Measurements from ENCODE around the gene COL24A1. TPM values are rescaled to one million over a fixed set of nuclear protein-coding genes. Genes with fewer than 3 reads are reported as not detected.
"Not testable (repeated sequence)": the region's sequence is repeated elsewhere in the genome, so short reads cannot be mapped to it uniquely, and the experiment has no call there.

COL24A1 gene
- total and polyA plus RNA-seq, 2 donors from 2014 or later, result 0.47 to 0.54 TPM

- FAIRE-seq, result no peak
- TF ChIP-seq CTCF (IDR thresholded peaks at IDR 0.05; ENCODE audit: borderline replicate concordance, extremely low read depth, insufficient read depth), result no peak
- H3K4me1 ChIP-seq (ENCODE audit: control insufficient read depth in 2 of 3, insufficient read depth in 2 of 3, low read depth in 1 of 3, low read length in 3 of 3), result no peaks in the 10 kb centered on the region
- H3K9ac ChIP-seq (ENCODE audit: low read length in 3 of 3), result no peak overlapping the region
- H3K4me3 ChIP-seq (ENCODE audit: low read length in 3 of 3), result no peak overlapping the region
- H3K27me3 ChIP-seq (ENCODE audit: control insufficient read depth, insufficient read depth, low read length), result no peaks in the 10 kb centered on the region
- peak in 2 of 5 donors; percentile 5 to 34 for DNase-seq
- no peaks in the 10 kb centered on the region for H3K36me3 ChIP-seq (ENCODE audit: control insufficient read depth in 2 of 3, insufficient read depth in 3 of 3, low read length in 3 of 3)
- H3K27ac ChIP-seq (ENCODE audit: low read depth in 2 of 2, low read length in 2 of 2), result no peak overlapping the region
- no peaks in the 10 kb centered on the region for H3K9me3 ChIP-seq (ENCODE audit: control insufficient read depth in 2 of 3, insufficient read depth in 1 of 3, low read length in 3 of 3)
- intact Hi-C loops (cut with DNase I), result no loop called here
Observed at GRCh38 chr1:85975912-85976371, 180.6 kb downstream of the COL24A1 start.

- H3K27me3 ChIP-seq (ENCODE audit: control insufficient read depth, insufficient read depth, low read length), result no peaks in the 10 kb centered on the region
- DNase-seq (no peak), FAIRE-seq (no peak)
- intact Hi-C loops (cut with DNase I), result no loop called here
- H3K9ac ChIP-seq (ENCODE audit: low read length in 3 of 3), result no peak overlapping the region
- no peak for TF ChIP-seq CTCF (IDR thresholded peaks at IDR 0.05; ENCODE audit: borderline replicate concordance, extremely low read depth, insufficient read depth)
- H3K9me3 ChIP-seq (ENCODE audit: control insufficient read depth in 2 of 3, insufficient read depth in 1 of 3, low read length in 3 of 3), result no peaks in the 10 kb centered on the region
- no peak overlapping the region for H3K4me3 ChIP-seq (ENCODE audit: low read length in 3 of 3)
- no peak overlapping the region for H3K27ac ChIP-seq (ENCODE audit: low read depth in 2 of 2, low read length in 2 of 2)
- no peaks in the 10 kb centered on the region for H3K4me1 ChIP-seq (ENCODE audit: control insufficient read depth in 2 of 3, insufficient read depth in 2 of 3, low read depth in 1 of 3, low read length in 3 of 3)
- H3K36me3 ChIP-seq (ENCODE audit: control insufficient read depth in 2 of 3, insufficient read depth in 3 of 3, low read length in 3 of 3), result no peaks in the 10 kb centered on the region
Observed at GRCh38 chr1:85962457-85962856, 194.1 kb downstream of the COL24A1 start.

- intact Hi-C loops (cut with DNase I), result no loop called here
- no peak for FAIRE-seq
- Histone ChIP-seq H3K9me3 (ENCODE audit: control insufficient read depth in 2 of 3, insufficient read depth in 1 of 3, low read length in 3 of 3) (no peaks in the 10 kb centered on the region), H3K9ac (ENCODE audit: low read length in 3 of 3) (no peak overlapping the region), H3K27ac (ENCODE audit: low read depth in 2 of 2, low read length in 2 of 2) (no peak overlapping the region), H3K36me3 (ENCODE audit: control insufficient read depth in 2 of 3, insufficient read depth in 3 of 3, low read length in 3 of 3) (no peaks in the 10 kb centered on the region), H3K4me3 (ENCODE audit: low read length in 3 of 3) (no peak overlapping the region), H3K27me3 (ENCODE audit: control insufficient read depth, insufficient read depth, low read length) (no peaks in the 10 kb centered on the region), H3K4me1 (ENCODE audit: control insufficient read depth in 2 of 3, insufficient read depth in 2 of 3, low read depth in 1 of 3, low read length in 3 of 3) (no peaks in the 10 kb centered on the region)
- no peak for TF ChIP-seq CTCF (IDR thresholded peaks at IDR 0.05; ENCODE audit: borderline replicate concordance, extremely low read depth, insufficient read depth)
- DNase-seq, result no peak
Observed at GRCh38 chr1:85957760-85958159, 198.8 kb downstream of the COL24A1 start.

GRCh38 chr1:85955218-85955617 lies 201.4 kb downstream of the COL24A1 start:
- FAIRE-seq; H3K9ac ChIP-seq (ENCODE audit: low read length in 3 of 3); H3K4me3 ChIP-seq (ENCODE audit: low read length in 3 of 3); H3K27me3 ChIP-seq (ENCODE audit: control insufficient read depth, insufficient read depth, low read length); intact Hi-C loops (cut with DNase I); H3K36me3 ChIP-seq (ENCODE audit: control insufficient read depth in 2 of 3, insufficient read depth in 3 of 3, low read length in 3 of 3); H3K9me3 ChIP-seq (ENCODE audit: control insufficient read depth in 2 of 3, insufficient read depth in 1 of 3, low read length in 3 of 3); H3K4me1 ChIP-seq (ENCODE audit: control insufficient read depth in 2 of 3, insufficient read depth in 2 of 3, low read depth in 1 of 3, low read length in 3 of 3); H3K27ac ChIP-seq (ENCODE audit: low read depth in 2 of 2, low read length in 2 of 2); DNase-seq: not testable (repeated sequence)
